ENCODE results near the gene S100PBP.

- TF ChIP-seq ZNF274 (CRISPR knock-in tag; IDR thresholded peaks at IDR 0.05) (no peak), PHF20 (CRISPR knock-in tag; IDR thresholded peaks at IDR 0.05) (no peak), RBM22 (optimal IDR thresholded peaks at IDR 0.05; ENCODE audit: low read length) (no peak), SATB2 (CRISPR knock-in tag; IDR thresholded peaks at IDR 0.05) (no peak), ZBTB43 (CRISPR knock-in tag; conservative IDR thresholded peaks at IDR 0.05) (no peak), ZNF205 (CRISPR knock-in tag; IDR thresholded peaks at IDR 0.05) (no peak), HDAC2 (CRISPR knock-in tag; IDR thresholded peaks at IDR 0.05) (no peak), ZFP36L1 (CRISPR knock-in tag; IDR thresholded peaks at IDR 0.05) (no peak), POLR2AphosphoS2 (IDR thresholded peaks at IDR 0.05; ENCODE audit: low read depth, low read length) (no peak), ZNF142 (CRISPR knock-in tag; IDR thresholded peaks at IDR 0.05) (no peak), TCF12 (IDR thresholded peaks at IDR 0.05) (no peak), TCF12 (CRISPR knock-in tag; IDR thresholded peaks at IDR 0.05) (no peak), GTF2F1 (IDR thresholded peaks at IDR 0.05; ENCODE audit: low read length) (no peak)
These were observed 87.3 kb downstream of the S100PBP start for GRCh38 chr1:32904797-32905196.
